Measurements from ENCODE around the gene CA10.

The CA10 gene

GRCh38 chr17:52158450-52159042 lies at the start of gene CA10:
CA10 (minus strand) TSS chr17:52158714.
- no peak for DNase-seq (ENCODE audit: low read depth)

GRCh38 chr17:52207796-52208195 lies 49.3 kb upstream of the CA10 start:
- no peak for DNase-seq (ENCODE audit: low read depth)

- DNase-seq (ENCODE audit: low read depth) = no peak
Observed at GRCh38 chr17:52202520-52203080, 44.1 kb upstream of the CA10 start.

- no peak for DNase-seq (ENCODE audit: low read depth)
Observed at GRCh38 chr17:52201767-52202519, 43.4 kb upstream of the CA10 start.

GRCh38 chr17:52191491-52191890 lies 33.0 kb upstream of the CA10 start:
- no peak for DNase-seq (ENCODE audit: low read depth)

- DNase-seq (ENCODE audit: low read depth) = no peak
Observed at GRCh38 chr17:52181782-52182181, 23.3 kb upstream of the CA10 start.

GRCh38 chr17:52178012-52178411 lies 19.5 kb upstream of the CA10 start:
- no peak for DNase-seq (ENCODE audit: low read depth)

- no peak for DNase-seq (ENCODE audit: low read depth)
Observed at GRCh38 chr17:52170963-52171572, 12.6 kb upstream of the CA10 start.

GRCh38 chr17:52160136-52160567 lies 1.6 kb upstream of the CA10 start:
- DNase-seq (ENCODE audit: low read depth) = no peak

- no peak for DNase-seq (ENCODE audit: low read depth)
Observed at GRCh38 chr17:52159246-52160135, 977 bp upstream of the CA10 start.

- DNase-seq (ENCODE audit: low read depth) = no peak
Observed at GRCh38 chr17:52157603-52158449, 688 bp downstream of the CA10 start.

GRCh38 chr17:52156576-52157570 lies 1.6 kb downstream of the CA10 start:
- DNase-seq (ENCODE audit: low read depth) = no peak

- no peak for DNase-seq (ENCODE audit: low read depth)
Observed at GRCh38 chr17:52155301-52155700, 3.2 kb downstream of the CA10 start.

GRCh38 chr17:52154466-52154865 lies 4.0 kb downstream of the CA10 start:
- DNase-seq (ENCODE audit: low read depth) = no peak

GRCh38 chr17:52150935-52151334 lies 7.6 kb downstream of the CA10 start:
- DNase-seq (ENCODE audit: low read depth) = no peak

GRCh38 chr17:52149626-52150025 lies 8.9 kb downstream of the CA10 start:
- DNase-seq (ENCODE audit: low read depth) = no peak

- no peak for DNase-seq (ENCODE audit: low read depth)
Observed at GRCh38 chr17:52148969-52149351, 9.6 kb downstream of the CA10 start.

- no peak for DNase-seq (ENCODE audit: low read depth)
Observed at GRCh38 chr17:52148288-52148968, 10.1 kb downstream of the CA10 start.

GRCh38 chr17:52147872-52148271 lies 10.6 kb downstream of the CA10 start:
- no peak for DNase-seq (ENCODE audit: low read depth)

Measured in activated T-helper 9 cell treated with anti-CD3 and anti-CD28 coated beads, Interleukin-2, amount 50 U/mL, for 16 hours (primary cell).